HepG2 (cell line): ENCODE measurements around the gene ILRUN. TPM values are rescaled to one million over a fixed set of nuclear protein-coding genes. Genes with fewer than 3 reads are reported as not detected.

Experiments
- ATAC-seq: fragments of 200-7000 bp; cut with Tn5 transposase; 3 replicates; pipeline ENCODE4 v1.9.1; 2020; ENCODE audit warnings: mild to moderate bottlenecking, moderate library complexity
- BruUV-seq: library from RNA; stranded (reverse); fragments of 400-500 nt; replicated peaks from 2 replicates; lab custom pipeline; 2021; lab: Mats Ljungman, UMichigan
- CTCF ChIA-PET: fragments of 300-600 bp; formaldehyde crosslinking; extraction: SDS; loops from one replicate; lab custom pipeline; 2021; ENCODE audit warnings: low total read pairs, inconsistent platforms, low intra/inter-chr PET ratio; lab: Yijun Ruan, JAX
- POLR2A ChIA-PET: fragments of 350-600 bp; sonication (Branson Sonifier 250); formaldehyde crosslinking; loops from one replicate; lab custom pipeline; 2020; ENCODE audit warnings: antibody characterized with exemption, inconsistent platforms; lab: Yijun Ruan, JAX
- DNase-seq: peaks from one replicate; pipeline ENCODE4 v3.0.0-alpha.2; 2015; ENCODE audit warnings: low spot score
- FAIRE-seq: peaks from 3 replicates; lab custom pipeline; 2011; peaks lifted over from hg19 to GRCh38; lab: Jason Lieb, UNC
- H2AFZ ChIP-seq: one replicate; pipeline ENCODE4 v1.6.1; 2011; ENCODE audit warnings: low read length, inconsistent platforms
- H3K27ac ChIP-seq: fragments of 300-600 bp; 3 replicates; pipeline ENCODE4 v1.8.0; 2011; ENCODE audit warnings: mixed run types, mild to moderate bottlenecking, mixed read lengths, low read length, inconsistent platforms; ENCODE audit not compliant: insufficient read depth; ENCODE audit errors: extremely low read length
- H3K27me3 ChIP-seq, 2 experiments: fragments of 200-600 bp in 1 of 2; 2 replicates in 1 of 2; 3 replicates in 1 of 2; pipeline versions ENCODE4 v1.6.0 to v1.8.0; 2011; ENCODE audit warnings: low read length in 2 of 2, mild to moderate bottlenecking in 2 of 2, moderate library complexity in 2 of 2, inconsistent platforms in 1 of 2; ENCODE audit not compliant: insufficient read depth in 2 of 2, control insufficient read depth in 1 of 2
- H3K36me3 ChIP-seq, 2 experiments: fragments of 200-600 bp in 1 of 2; replicated peaks in 1 of 2; 2 replicates in 1 of 2; 3 replicates in 1 of 2; pipeline versions ENCODE4 v1.5.1 to v1.8.0; 2011; ENCODE audit warnings: low read length in 2 of 2, inconsistent platforms in 1 of 2; ENCODE audit not compliant: insufficient read depth in 2 of 2, control insufficient read depth in 1 of 2
- H3K4me1 ChIP-seq: 2 replicates; pipeline ENCODE4 v1.5.1; 2012; ENCODE audit warnings: low read length, inconsistent platforms; ENCODE audit not compliant: insufficient read depth
- H3K4me2 ChIP-seq: 2 replicates; pipeline ENCODE4 v1.6.0; 2011; ENCODE audit warnings: low read depth, low read length, inconsistent platforms
- H3K4me3 ChIP-seq, 3 experiments: fragments of 200-600 bp in 1 of 3; sonication (generic), shearing (Covaris generic) in 1 of 3; replicated peaks in 1 of 3; 2 replicates each; pipeline ENCODE4 v1.5.1; 2011 to 2016; ENCODE audit warnings: low read length in 3 of 3, inconsistent platforms in 2 of 3, low read depth in 2 of 3, mild to moderate bottlenecking in 2 of 3, control low read depth in 1 of 3, mixed read lengths in 1 of 3; ENCODE audit not compliant: insufficient read depth in 1 of 3
- H3K79me2 ChIP-seq: one replicate; pipeline ENCODE4 v1.6.1; 2011; ENCODE audit warnings: low read length, inconsistent platforms; ENCODE audit not compliant: insufficient read depth
- H3K9ac ChIP-seq: 2 replicates; pipeline ENCODE4 v1.6.0; 2011; ENCODE audit warnings: mild to moderate bottlenecking, low read depth, low read length, inconsistent platforms; ENCODE audit not compliant: insufficient read depth
- H3K9me3 ChIP-seq: 2 replicates; pipeline ENCODE4 v1.5.1; 2012; ENCODE audit warnings: mild to moderate bottlenecking, low read length
- H4K20me1 ChIP-seq: 2 replicates; pipeline ENCODE4 v1.6.0; 2011; ENCODE audit warnings: inconsistent platforms, mild to moderate bottlenecking, low read length, moderate library complexity; ENCODE audit not compliant: insufficient read depth
- CEBPB ChIP-seq: IDR thresholded peaks from 2 replicates; pipeline ENCODE4 v1.6.1; 2011; ENCODE audit warnings: low read depth, low read length, improper control_type of control experiment, borderline replicate concordance
- CEBPG ChIP-seq: IDR thresholded peaks from 2 replicates; pipeline ENCODE4 v1.6.1; 2016
- FOXA3 ChIP-seq: IDR thresholded peaks from 2 replicates; pipeline ENCODE4 v1.6.1; 2016; ENCODE audit warnings: missing genetic modification reagents, missing compliant biosample characterization
- FOXC1 ChIP-seq: sonication (generic); formaldehyde crosslinking; IDR thresholded peaks from 2 replicates; pipeline ENCODE4 v1.8.0; 2022; ENCODE audit warnings: mild to moderate bottlenecking, missing genetic modification reagents, borderline replicate concordance
- FOXP1 ChIP-seq, 2 experiments: fragments of 450-650 bp in 1 of 2; IDR thresholded peaks; 2 replicates each; pipeline ENCODE4 v1.6.1; 2017 to 2018; ENCODE audit warnings: antibody characterized with exemption in 1 of 2
- GATA4 ChIP-seq: sonication (generic); IDR thresholded peaks from 2 replicates; pipeline ENCODE4 v1.6.1; 2016; ENCODE audit warnings: antibody characterized with exemption, low read depth, borderline replicate concordance
- GATAD2A ChIP-seq: IDR thresholded peaks from 2 replicates; pipeline ENCODE4 v1.6.1; 2016
- LCORL ChIP-seq, 2 experiments: fragments of 450-650 bp in 1 of 2; sonication (generic) in 1 of 2; formaldehyde crosslinking in 1 of 2; IDR thresholded peaks; 2 replicates each; pipeline versions ENCODE4 v1.5.0 to v1.6.1; 2017 to 2020; ENCODE audit warnings: antibody characterized with exemption in 1 of 2, missing genetic modification reagents in 1 of 2
- MIER2 ChIP-seq: IDR thresholded peaks from 2 replicates; pipeline ENCODE4 v1.6.1; 2016; ENCODE audit warnings: missing biosample characterization, missing genetic modification reagents
- NONO ChIP-seq, 2 experiments: fragments of 450-650 bp in 1 of 2; sonication (generic) in 1 of 2; formaldehyde crosslinking in 1 of 2; IDR thresholded peaks in 1 of 2; conservative IDR thresholded peaks in 1 of 2; 2 replicates each; pipeline versions ENCODE4 v1.6.1 to v1.8.0; 2017 to 2022; ENCODE audit warnings: mild to moderate bottlenecking in 1 of 2, missing genetic modification reagents in 1 of 2, moderate library complexity in 1 of 2
- NR2F6 ChIP-seq, 2 experiments: IDR thresholded peaks; 2 replicates each; pipeline ENCODE4 v1.6.1; 2016; ENCODE audit warnings: antibody characterized with exemption in 1 of 2, mild to moderate bottlenecking in 1 of 2
- POGZ ChIP-seq: sonication (generic); formaldehyde crosslinking; IDR thresholded peaks from 2 replicates; pipeline ENCODE4 v1.4.0; 2020; ENCODE audit warnings: mild to moderate bottlenecking, missing genetic modification reagents
- PRPF4 ChIP-seq: fragments of 200-400 bp; formaldehyde crosslinking; IDR thresholded peaks from 2 replicates; pipeline ENCODE4 v1.6.1; 2016; ENCODE audit warnings: low read length, low read depth; ENCODE audit not compliant: poor library complexity, severe bottlenecking
- RARA ChIP-seq: IDR thresholded peaks from 2 replicates; pipeline ENCODE4 v1.6.1; 2016; ENCODE audit warnings: missing genetic modification reagents, missing compliant biosample characterization
- REPIN1 ChIP-seq: sonication (generic); formaldehyde crosslinking; IDR thresholded peaks from 2 replicates; pipeline ENCODE4 v1.8.0; 2022; ENCODE audit warnings: missing genetic modification reagents, low read depth, mild to moderate bottlenecking, borderline replicate concordance
- SOX6 ChIP-seq, 2 experiments: fragments of 450-650 bp in 1 of 2; sonication (generic) in 1 of 2; formaldehyde crosslinking in 1 of 2; IDR thresholded peaks; 2 replicates each; pipeline versions ENCODE4 v1.4.0 to v1.6.1; 2017 to 2020; ENCODE audit warnings: antibody characterized with exemption in 1 of 2, mild to moderate bottlenecking in 1 of 2, missing genetic modification reagents in 1 of 2
- SYNCRIP ChIP-seq: fragments of 200-400 bp; formaldehyde crosslinking; IDR thresholded peaks from 2 replicates; pipeline ENCODE4 v1.6.1; 2018; ENCODE audit warnings: mild to moderate bottlenecking, low read depth, low read length; ENCODE audit not compliant: insufficient read depth
- ZBTB33 ChIP-seq: sonication (generic); formaldehyde crosslinking; IDR thresholded peaks from 2 replicates; pipeline ENCODE4 v1.4.0; 2020; ENCODE audit warnings: missing genetic modification reagents
- ZBTB7A ChIP-seq: sonication (generic); formaldehyde crosslinking; IDR thresholded peaks from 2 replicates; pipeline ENCODE4 v1.8.0; 2022; ENCODE audit warnings: mild to moderate bottlenecking, missing genetic modification reagents
- ZMYM4 ChIP-seq: sonication (generic); formaldehyde crosslinking; IDR thresholded peaks from 2 replicates; pipeline ENCODE4 v1.8.1; 2023; ENCODE audit warnings: mild to moderate bottlenecking, missing genetic modification reagents
- ZNF121 ChIP-seq: sonication (generic); formaldehyde crosslinking; IDR thresholded peaks from 2 replicates; pipeline ENCODE4 v1.5.0; 2020; ENCODE audit warnings: mild to moderate bottlenecking, missing genetic modification reagents
- ZNF207 ChIP-seq: fragments of 450-650 bp; IDR thresholded peaks from 2 replicates; pipeline ENCODE4 v1.6.1; 2016; ENCODE audit warnings: antibody characterized with exemption, borderline replicate concordance
- ZNF3 ChIP-seq: IDR thresholded peaks from 2 replicates; pipeline ENCODE4 v1.7.0; 2017; ENCODE audit warnings: inconsistent platforms
- ZNF484 ChIP-seq: sonication (generic); formaldehyde crosslinking; IDR thresholded peaks from 2 replicates; pipeline ENCODE4 v1.5.1; 2020; ENCODE audit warnings: mild to moderate bottlenecking, low read depth, missing genetic modification reagents, borderline replicate concordance
- ZNF496 ChIP-seq: sonication (generic); formaldehyde crosslinking; IDR thresholded peaks from 2 replicates; pipeline ENCODE4 v1.8.1; 2023; ENCODE audit warnings: mild to moderate bottlenecking, moderate library complexity, missing genetic modification reagents; ENCODE audit not compliant: insufficient replicate concordance
- WGBS: methylation state at CpG from one replicate; pipeline ENCODE4 v1.1.6; 2017; ENCODE audit warnings: low lambda C conversion rate; 5-methylcytosine and 5-hydroxymethylcytosine counted together
- in situ Hi-C: cut with HindIII; loops from 2 replicates; pipeline ENCODE4 v1.10.0; 2017; ENCODE audit warnings: low pct_unique_long_range_greater_than_20kb; ENCODE audit not compliant: extremely low pct_ligation_motif_present
- intact Hi-C: fragments of 100-400 bp; cut with micrococcal nuclease; formaldehyde crosslinking; loops from one replicate; pipeline ENCODE4 v1.10.0; 2022; ENCODE audit not compliant: unreplicated experiment
- polyA plus RNA-seq, 8 experiments: library from polyadenylated mRNA; depleted of rRNA in 3 of 8; stranded (reverse) in 7 of 8; unstranded in 1 of 8; fragments of >200 nt; fragmentation: Illumina TruSeq in 4 of 8; extraction: Trizol in 4 of 8; gene quantifications; 2 replicates each; pipeline versions ENCODE4 v1.2.1 to v1.2.3, GENCODE V29; 2011 to 2016; ENCODE audit warnings: low read depth in 4 of 8, missing spikeins in 1 of 8, mixed read lengths in 1 of 8; ENCODE audit not compliant: insufficient read depth in 1 of 8
- total RNA-seq, 5 experiments: library from RNA; depleted of rRNA; stranded (reverse); fragments of >200 nt; fragmentation: Illumina TruSeq; extraction: Trizol; gene quantifications; 2 replicates each; pipeline ENCODE4 v1.2.3, GENCODE V29; 2016; ENCODE audit warnings: low read depth in 1 of 5

The ILRUN gene
- total and polyA plus RNA-seq, 2 of the 13 experiments (the other 11 are each of a cell fraction or from before 2014, with no cell fraction given) = 45.5 to 66.6 TPM

- Histone ChIP-seq H3K4me3 (no peak overlapping the region), H3K4me1 (peaks cover 71% of the 10 kb centered on the region), H4K20me1 (peaks cover 32% of the 10 kb centered on the region), H3K4me2 (no peak overlapping the region), H3K36me3 (peaks cover 3 to 10% of the 10 kb centered on the region in 2 experiments; a peak in 3 of 5 replicates), H2AFZ (no peak overlapping the region), H3K9ac (no peak overlapping the region), H3K79me2 (peaks cover 95% of the 10 kb centered on the region), H3K9me3 (no peaks in the 10 kb centered on the region), H3K27ac (peak overlapping the region; percentile 17), H3K27me3 (no peaks in the 10 kb centered on the region)
- ATAC-seq (no peak; the same call in 2 of the 3 replicates), FAIRE-seq (no peak), DNase-seq (no peak)
- in situ Hi-C loops = no loop called here
- CTCF ChIA-PET = no interaction called here
- intact Hi-C loops = no loop called here
- WGBS = 74% methylated on average over 5 of the region's 5 CpGs
- POLR2A ChIA-PET = no interaction called here
- BruUV-seq = no TSS peak
- no peak for TF ChIP-seq LCORL (IDR thresholded peaks at IDR 0.05)
- TF ChIP-seq LCORL (CRISPR knock-in tag; IDR thresholded peaks at IDR 0.05) = 0 out of 2 replicates have a peak, but pooled peaks have one; percentile 26
- TF ChIP-seq ZNF121 = peak; percentile 82
- no peak for TF ChIP-seq PRPF4
- TF ChIP-seq NR2F6 (IDR thresholded peaks at IDR 0.05) = no peak; the same call in 1 of the 2 replicates
- TF ChIP-seq NR2F6 (CRISPR knock-in tag; IDR thresholded peaks at IDR 0.05) = peak; percentile 22; the same call in 1 of the 2 replicates
- 0 out of 2 replicates have a peak, but pooled peaks have one; percentile 31 for TF ChIP-seq CEBPG (CRISPR knock-in tag)
- no peak for TF ChIP-seq GATA4
- no peak for TF ChIP-seq FOXP1 (IDR thresholded peaks at IDR 0.05)
- 0 out of 2 replicates have a peak, but pooled peaks have one; percentile 14 for TF ChIP-seq FOXP1 (CRISPR knock-in tag; IDR thresholded peaks at IDR 0.05)
- TF ChIP-seq GATAD2A (CRISPR knock-in tag) = peak; percentile 55
- peak; percentile 82; the same call in 1 of the 2 replicates for TF ChIP-seq ZNF3
- TF ChIP-seq RARA (CRISPR knock-in tag) = peak; percentile 57
- TF ChIP-seq ZBTB33 (CRISPR knock-in tag) = peak; percentile 95
- TF ChIP-seq POGZ (CRISPR knock-in tag) = peak; percentile 42; the same call in 1 of the 2 replicates
- no peak for TF ChIP-seq SOX6 (IDR thresholded peaks at IDR 0.05)
- TF ChIP-seq SOX6 (CRISPR knock-in tag; IDR thresholded peaks at IDR 0.05) = 0 out of 2 replicates have a peak, but pooled peaks have one; percentile 16
- TF ChIP-seq ZBTB7A = no peak
- TF ChIP-seq FOXA3 (CRISPR knock-in tag) = peak; percentile 49; the same call in 1 of the 2 replicates
- TF ChIP-seq SYNCRIP = no peak
- TF ChIP-seq REPIN1 = no peak
- TF ChIP-seq ZNF496 (CRISPR knock-in tag) = no peak
- TF ChIP-seq FOXC1 (CRISPR knock-in tag) = no peak
- TF ChIP-seq ZMYM4 (CRISPR knock-in tag) = peak; percentile 44; the same call in 1 of the 2 replicates
- TF ChIP-seq ZNF207 = no peak
- TF ChIP-seq CEBPB = peak; percentile 65
- TF ChIP-seq ZNF484 (CRISPR knock-in tag) = no peak
- TF ChIP-seq NONO (IDR thresholded peaks at IDR 0.05) = no peak
- no peak for TF ChIP-seq NONO (CRISPR knock-in tag; conservative IDR thresholded peaks at IDR 0.05)
- TF ChIP-seq MIER2 (CRISPR knock-in tag) = no peak
These were observed 7.6 kb downstream of the ILRUN start for GRCh38 chr6:34688956-34689355.
